Endothelial cell of umbilical vein (primary cell): ENCODE measurements around the gene TRIM7. TPM values are rescaled to one million over a fixed set of nuclear protein-coding genes. Genes with fewer than 3 reads are reported as not detected.

ENCODE experiments used
- BruUV-seq: library from RNA; stranded (reverse); fragments of 400-500 nt; replicated peaks from 2 replicates; lab custom pipeline; 2021; lab: Mats Ljungman, UMichigan
- CTCF ChIA-PET: fragments of 300-600, 350-600 bp; sonication (Branson Sonifier 250); formaldehyde crosslinking; loops from one replicate; lab custom pipeline; 2021; ENCODE audit warnings: antibody characterized with exemption, inconsistent platforms; lab: Charles Lee
- POLR2A ChIA-PET: fragments of 300-600, 350-600 bp; sonication (Branson Sonifier 250); formaldehyde crosslinking; loops from one replicate; lab custom pipeline; 2021; ENCODE audit warnings: antibody characterized with exemption, inconsistent platforms; lab: Charles Lee
- DNase-seq: peaks from one replicate; pipeline ENCODE4 v3.0.0-alpha.2; 2011; ENCODE audit warnings: low read depth, low spot score
- FAIRE-seq: peaks from 2 replicates; lab custom pipeline; 2011; peaks lifted over from hg19 to GRCh38; lab: Jason Lieb, UNC
- H2AFZ ChIP-seq: 2 replicates; pipeline ENCODE4 v1.6.0; 2012; ENCODE audit warnings: low read depth, low read length, control low read depth, inconsistent platforms
- H3K27ac ChIP-seq: 2 replicates; pipeline ENCODE4 v1.5.1; 2011; ENCODE audit warnings: low read depth, mild to moderate bottlenecking, control low read depth, low read length, moderate library complexity; ENCODE audit not compliant: insufficient read depth
- H3K27me3 ChIP-seq, 2 experiments: 2 replicates each; pipeline versions ENCODE4 v1.6.0 to v1.6.1; 2011; ENCODE audit warnings: low read length in 2 of 2, mixed read lengths in 1 of 2; ENCODE audit not compliant: control insufficient read depth in 2 of 2, insufficient read depth in 2 of 2
- H3K36me3 ChIP-seq, 2 experiments: 2 replicates in 1 of 2; 3 replicates in 1 of 2; pipeline ENCODE4 v1.5.1; 2011; ENCODE audit warnings: low read length in 2 of 2, mild to moderate bottlenecking in 1 of 2, moderate library complexity in 1 of 2; ENCODE audit not compliant: control insufficient read depth in 2 of 2, insufficient read depth in 2 of 2; ENCODE audit errors: extremely low read depth in 1 of 2
- H3K4me1 ChIP-seq: 3 replicates; pipeline ENCODE4 v1.5.1; 2011; ENCODE audit warnings: mild to moderate bottlenecking, low read length; ENCODE audit not compliant: control insufficient read depth, insufficient read depth; ENCODE audit errors: extremely low read depth
- H3K4me2 ChIP-seq: 2 replicates; pipeline ENCODE4 v1.6.1; 2011; ENCODE audit warnings: low read length, control low read depth, mixed read lengths; ENCODE audit not compliant: insufficient read depth
- H3K4me3 ChIP-seq, 3 experiments: fragments of 200-600 bp in 1 of 3; sonication (generic), shearing (Covaris generic) in 1 of 3; replicated peaks in 1 of 3; 2 replicates each; pipeline ENCODE4 v1.5.1; 2011 to 2016; ENCODE audit warnings: control low read depth in 3 of 3, low read length in 3 of 3, mild to moderate bottlenecking in 2 of 3, inconsistent platforms in 1 of 3, low read depth in 1 of 3, moderate library complexity in 1 of 3; ENCODE audit not compliant: insufficient read depth in 1 of 3
- H3K79me2 ChIP-seq: 2 replicates; pipeline ENCODE4 v1.6.0; 2012; ENCODE audit warnings: low read length, inconsistent platforms; ENCODE audit not compliant: control insufficient read depth, insufficient read depth
- H3K9ac ChIP-seq: replicated peaks from 2 replicates; pipeline ENCODE3; 2011; ENCODE audit warnings: low read length, control low read depth; ENCODE audit not compliant: insufficient read depth; ENCODE audit errors: extremely low read depth
- H3K9me1 ChIP-seq: replicated peaks from 3 replicates; pipeline ENCODE4 v1.6.0; 2011; ENCODE audit warnings: mild to moderate bottlenecking, low read length; ENCODE audit not compliant: control insufficient read depth, insufficient read depth; ENCODE audit errors: extremely low read depth
- H3K9me3 ChIP-seq: replicated peaks from 2 replicates; pipeline ENCODE4 v1.5.1; 2012; ENCODE audit warnings: low read length, inconsistent platforms; ENCODE audit not compliant: control insufficient read depth, insufficient read depth
- H4K20me1 ChIP-seq: replicated peaks from 2 replicates; pipeline ENCODE3; 2011; ENCODE audit warnings: mild to moderate bottlenecking, low read length; ENCODE audit not compliant: control insufficient read depth, insufficient read depth; ENCODE audit errors: extremely low read depth
- EZH2 ChIP-seq: IDR thresholded peaks from 2 replicates; pipeline ENCODE4 v1.6.1; 2012; ENCODE audit warnings: borderline replicate concordance, low read depth, mild to moderate bottlenecking, moderate library complexity, low read length, inconsistent platforms; ENCODE audit not compliant: severe bottlenecking
- FOS ChIP-seq: IDR thresholded peaks from 2 replicates; pipeline ENCODE4 v1.6.1; 2011; ENCODE audit warnings: mild to moderate bottlenecking, low read length, moderate library complexity, borderline replicate concordance; ENCODE audit not compliant: insufficient read depth
- GATA2 ChIP-seq: IDR thresholded peaks from 2 replicates; pipeline ENCODE4 v1.7.0; 2011; ENCODE audit warnings: low read depth, mild to moderate bottlenecking, moderate library complexity, mixed read lengths, low read length; ENCODE audit not compliant: insufficient read length, insufficient read depth
- JUN ChIP-seq: IDR thresholded peaks from 2 replicates; pipeline ENCODE4 v1.6.1; 2011; ENCODE audit warnings: borderline replicate concordance, low read depth; ENCODE audit not compliant: insufficient read length, insufficient read depth
- MAX ChIP-seq: IDR thresholded peaks from 2 replicates; pipeline ENCODE4 v1.6.1; 2011; ENCODE audit not compliant: insufficient read depth, insufficient read length
- MYC ChIP-seq: IDR thresholded peaks from one replicate; pipeline ENCODE4 v1.6.1; 2011; ENCODE audit warnings: mild to moderate bottlenecking, low read depth, low read length
- POLR2A ChIP-seq: IDR thresholded peaks from 2 replicates; pipeline ENCODE4 v1.6.1; 2012; ENCODE audit warnings: low read depth, mild to moderate bottlenecking, control low read depth, low read length
- POLR2AphosphoS5 ChIP-seq: IDR thresholded peaks from 2 replicates; pipeline ENCODE4 v1.6.1; 2012; ENCODE audit warnings: low read depth, mild to moderate bottlenecking, control low read depth, low read length, moderate library complexity; ENCODE audit not compliant: insufficient read depth
- dilution Hi-C: fragments of 300-500 bp; cut with MboI; formaldehyde crosslinking; loops from one replicate; pipeline ENCODE4 v1.15.0; 2019; ENCODE audit warnings: low sequenced_read_pairs; ENCODE audit not compliant: extremely low pct_ligation_motif_present
- intact Hi-C: fragments of 100-400 bp; cut with micrococcal nuclease; formaldehyde crosslinking; loops from one replicate; pipeline ENCODE4 v1.10.0; 2022
- polyA plus RNA-seq, 4 experiments: library from polyadenylated mRNA; depleted of rRNA in 3 of 4; stranded (reverse) in 3 of 4; unstranded in 1 of 4; fragments of >200 nt; gene quantifications; 2 replicates each; pipeline versions ENCODE4 v1.2.1 to v1.2.3, GENCODE V29; 2011 to 2012; ENCODE audit warnings: missing spikeins in 1 of 4
- total RNA-seq: library from RNA; stranded (reverse); gene quantifications from 2 replicates; pipeline ENCODE4 v1.2.3, GENCODE V29; 2021
- TF ChIP-seq, protein P1 (sequence below), 2 donors: IDR thresholded peaks; 1 replicate in 1 of 2; 2 replicates in 1 of 2; pipeline ENCODE4 v1.5.1; 2011; ENCODE audit warnings: low read length in 2 of 2, mild to moderate bottlenecking in 2 of 2, moderate library complexity in 2 of 2, control low read depth in 1 of 2, inconsistent platforms in 1 of 2, low read depth in 1 of 2; ENCODE audit not compliant: insufficient read depth in 1 of 2; ENCODE audit errors: extremely low read depth in 1 of 2

TRIM7 gene
- total and polyA plus RNA-seq, 2 donors (not counting 3 experiments of a cell fraction or from before 2014, with no cell fraction given): 2.7 to 3.4 TPM

DNA sequence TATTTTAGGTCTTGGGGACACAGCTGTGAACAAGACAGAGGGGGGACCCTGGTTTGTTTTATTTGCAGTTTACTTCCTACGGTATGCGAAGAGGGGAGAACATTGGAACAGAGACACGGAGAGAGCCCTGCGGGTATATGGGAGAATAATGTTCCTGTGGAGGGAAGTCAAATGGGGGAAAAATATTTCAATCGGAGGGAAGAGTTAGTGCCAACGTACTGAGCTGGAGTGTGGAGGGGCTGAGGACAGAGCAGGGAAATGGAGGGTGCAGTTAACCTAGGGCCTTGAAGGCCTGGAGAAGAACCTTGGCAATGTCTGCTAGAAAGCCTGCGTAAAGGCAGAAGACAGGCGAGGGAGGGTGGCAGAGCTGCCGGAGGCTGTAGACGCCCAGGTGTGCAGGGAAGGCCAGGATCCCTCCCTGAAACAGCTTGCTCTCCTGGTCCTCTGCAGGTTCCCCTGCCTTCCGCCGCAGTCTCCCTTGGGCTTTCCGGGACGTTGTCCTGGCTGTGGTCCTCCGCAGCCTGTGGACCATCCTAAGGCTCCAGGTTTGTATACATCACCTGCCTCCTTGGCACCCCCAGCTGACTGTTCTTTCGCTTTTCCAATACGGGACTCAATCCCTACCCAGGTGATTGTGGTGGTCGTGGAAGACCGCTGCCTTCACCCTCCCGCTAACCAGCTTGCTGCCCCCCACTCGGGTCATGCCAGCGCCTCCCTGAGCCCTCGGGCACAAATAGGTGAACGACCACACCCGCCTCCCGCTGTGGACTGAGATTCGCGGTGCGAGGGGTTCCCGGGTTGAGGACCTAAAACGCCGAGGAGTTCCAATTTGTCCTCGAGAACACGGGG, 40.7 kb upstream of the TRIM7 start:
- intact Hi-C loops: loop anchor here (1.0 kb wide), 1 partner anchor 16 kb away; the partner anchor contains the start of gene TRIM52
- Histone ChIP-seq H3K9ac (peak overlapping the region; percentile 92), H3K9me1 (no peaks in the 10 kb centered on the region), H4K20me1 (peaks cover 4% of the 10 kb centered on the region), H3K79me2 (peaks cover 71% of the 10 kb centered on the region), H2AFZ (peak overlapping the region; percentile 21), H3K27ac (peak overlapping the region; percentile 71), H3K4me1 (peaks cover 44% of the 10 kb centered on the region), H3K4me2 (peak overlapping the region; percentile 60), H3K9me3 (no peaks in the 10 kb centered on the region), H3K27me3 (no peaks in the 10 kb centered on the region), H3K36me3 (peaks cover 7 to 13% of the 10 kb centered on the region in 2 experiments), H3K4me3 (peak overlapping the region; percentile 1 to 75 (median 61))
- DNase-seq (no peak), FAIRE-seq (no peak)
- dilution Hi-C loops: no loop called here
- TF ChIP-seq MAX: no peak
- TF ChIP-seq JUN: no peak
- TF ChIP-seq POLR2A: no peak
- TF ChIP-seq, protein P1, sequence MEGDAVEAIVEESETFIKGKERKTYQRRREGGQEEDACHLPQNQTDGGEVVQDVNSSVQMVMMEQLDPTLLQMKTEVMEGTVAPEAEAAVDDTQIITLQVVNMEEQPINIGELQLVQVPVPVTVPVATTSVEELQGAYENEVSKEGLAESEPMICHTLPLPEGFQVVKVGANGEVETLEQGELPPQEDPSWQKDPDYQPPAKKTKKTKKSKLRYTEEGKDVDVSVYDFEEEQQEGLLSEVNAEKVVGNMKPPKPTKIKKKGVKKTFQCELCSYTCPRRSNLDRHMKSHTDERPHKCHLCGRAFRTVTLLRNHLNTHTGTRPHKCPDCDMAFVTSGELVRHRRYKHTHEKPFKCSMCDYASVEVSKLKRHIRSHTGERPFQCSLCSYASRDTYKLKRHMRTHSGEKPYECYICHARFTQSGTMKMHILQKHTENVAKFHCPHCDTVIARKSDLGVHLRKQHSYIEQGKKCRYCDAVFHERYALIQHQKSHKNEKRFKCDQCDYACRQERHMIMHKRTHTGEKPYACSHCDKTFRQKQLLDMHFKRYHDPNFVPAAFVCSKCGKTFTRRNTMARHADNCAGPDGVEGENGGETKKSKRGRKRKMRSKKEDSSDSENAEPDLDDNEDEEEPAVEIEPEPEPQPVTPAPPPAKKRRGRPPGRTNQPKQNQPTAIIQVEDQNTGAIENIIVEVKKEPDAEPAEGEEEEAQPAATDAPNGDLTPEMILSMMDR (IDR thresholded peaks at IDR 0.05; ENCODE audit: extremely low read depth in 1 of 2, insufficient read depth in 1 of 2, low read depth in 1 of 2, low read length in 2 of 2): no peak
- TF ChIP-seq GATA2: no peak
- TF ChIP-seq FOS: no peak
- TF ChIP-seq POLR2AphosphoS5: no peak
- TF ChIP-seq EZH2: no peak
- no peak for TF ChIP-seq MYC
- ChIA-PET POLR2A (interaction anchor here (2.1 kb wide), 1 partner anchor 16 kb away, joined by 13 read pairs; no protein-coding TSS in a partner anchor), CTCF (interaction anchor here (0.7 to 1.7 kb wide), 2 partner anchors 23 to 61 kb away, joined by 3 to 5 read pairs; partner anchors contain the start of gene TRIM41)
- no TSS peak for BruUV-seq
